GM21447 (cell line): ENCODE results near the gene ATOH8.

Experiments
- ATAC-seq: cut with Tn5 transposase; IDR thresholded peaks from one replicate; pipeline ENCODE4 v1.9.1; 2021; ENCODE audit not compliant: unreplicated experiment

ATOH8 gene

DNA sequence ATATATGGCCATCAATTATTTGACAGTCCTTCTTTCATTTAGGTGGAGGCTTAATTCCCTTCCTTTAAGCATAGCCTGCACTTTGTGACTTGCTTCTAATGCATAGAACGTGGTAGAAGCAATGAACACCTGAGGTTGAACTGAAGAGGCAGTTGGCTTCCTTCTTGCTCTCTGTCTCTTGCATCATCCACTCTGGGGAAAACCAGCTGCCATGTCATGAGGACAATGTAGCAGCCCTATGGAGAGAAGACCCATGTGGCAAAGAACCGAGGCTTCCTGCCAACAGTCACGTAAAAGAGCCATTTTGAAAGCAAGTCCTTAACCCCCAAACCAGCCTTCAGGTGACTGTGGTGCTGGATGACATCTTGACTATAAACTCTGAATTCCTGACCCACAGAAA lies 46.8 kb downstream of the ATOH8 start:
- ATAC-seq = no peak

DNA sequence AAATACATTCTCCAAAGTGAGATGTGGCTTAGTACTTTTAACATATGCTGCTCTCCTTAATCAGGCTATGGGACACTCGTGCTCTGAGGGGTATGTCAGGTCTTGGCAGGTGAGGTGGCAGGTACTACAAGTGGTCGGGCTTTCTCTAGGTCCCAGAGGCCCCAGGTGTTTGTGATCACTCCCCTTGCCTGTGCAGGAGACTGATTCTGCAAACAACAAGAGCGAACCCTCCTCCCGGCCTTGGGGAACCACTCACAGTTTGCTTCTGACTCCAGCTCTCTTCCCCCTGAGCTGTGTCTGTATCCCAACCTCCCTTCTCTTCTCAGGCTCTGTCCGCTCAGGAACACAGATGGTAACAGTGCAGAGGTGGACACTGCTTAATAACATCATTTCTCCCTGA lies 48.1 kb downstream of the ATOH8 start:
- no peak for ATAC-seq

DNA sequence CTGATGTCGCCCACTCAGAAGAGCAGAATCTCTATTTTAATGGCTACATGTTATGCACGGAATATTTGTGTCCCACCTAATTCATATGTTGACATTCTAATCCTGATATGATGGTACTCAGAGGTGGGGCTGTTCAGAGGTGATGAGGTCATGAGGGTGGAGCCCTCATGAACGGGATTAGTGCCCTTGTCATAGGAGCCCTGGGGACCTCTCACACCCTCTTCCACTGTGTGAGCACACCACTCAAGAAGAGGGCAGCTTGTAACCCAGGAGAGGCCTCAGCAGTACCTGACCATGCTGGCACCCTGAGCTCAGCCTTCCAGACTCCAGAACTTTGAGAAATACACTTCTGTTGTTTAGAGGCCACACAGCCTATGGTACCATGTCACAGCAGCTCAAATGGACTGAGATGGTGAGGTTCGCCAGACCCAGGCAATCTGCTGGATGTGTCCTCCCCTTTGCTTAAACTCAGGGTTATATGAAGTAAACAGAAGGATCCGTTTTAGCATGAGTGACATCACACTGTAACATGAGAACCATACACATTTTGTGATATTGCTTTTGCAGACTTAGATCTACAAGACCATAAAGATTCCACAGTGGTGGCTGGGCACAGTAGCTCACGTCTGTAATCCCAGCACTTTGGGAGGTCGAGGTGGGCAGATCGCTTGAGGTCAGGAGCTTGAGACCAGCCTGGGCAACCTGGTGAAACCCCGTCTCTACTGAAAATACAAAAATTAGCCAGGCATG lies 48.7 kb downstream of the ATOH8 start:
- no peak for ATAC-seq

DNA sequence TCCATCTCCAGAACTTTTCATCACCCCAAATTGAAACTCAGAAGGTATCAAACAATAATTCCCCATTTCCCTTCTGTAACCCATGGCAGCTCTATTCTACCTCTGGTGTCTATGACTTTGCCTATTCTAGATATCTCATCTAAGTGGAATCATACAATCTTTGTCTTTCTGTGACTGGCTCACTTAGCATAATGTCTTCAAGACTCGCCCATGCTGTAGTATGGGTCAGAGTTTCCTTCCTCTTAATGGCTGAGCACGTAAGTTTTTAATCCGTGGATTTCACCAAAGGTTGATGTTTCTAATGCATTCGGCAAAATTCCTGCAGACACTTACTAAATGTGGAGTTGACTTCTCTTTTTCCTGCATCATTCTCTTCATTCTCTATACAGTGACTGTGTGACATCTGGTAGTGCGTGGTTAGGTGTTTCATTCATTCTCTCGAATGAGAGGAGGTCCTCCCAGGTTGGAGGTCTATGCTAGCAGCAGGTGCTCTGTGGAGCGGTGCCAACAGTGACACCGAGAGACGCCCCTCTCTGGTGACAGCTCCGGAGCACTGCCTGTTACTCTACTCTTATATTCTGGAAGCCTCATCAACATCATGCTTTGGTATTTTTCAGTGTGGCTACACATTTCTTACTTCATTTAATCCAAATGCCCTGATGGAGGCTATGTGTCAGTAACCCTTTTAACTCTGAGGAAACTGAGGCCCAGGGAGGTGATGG lies 50.1 kb downstream of the ATOH8 start:
- no peak for ATAC-seq

DNA sequence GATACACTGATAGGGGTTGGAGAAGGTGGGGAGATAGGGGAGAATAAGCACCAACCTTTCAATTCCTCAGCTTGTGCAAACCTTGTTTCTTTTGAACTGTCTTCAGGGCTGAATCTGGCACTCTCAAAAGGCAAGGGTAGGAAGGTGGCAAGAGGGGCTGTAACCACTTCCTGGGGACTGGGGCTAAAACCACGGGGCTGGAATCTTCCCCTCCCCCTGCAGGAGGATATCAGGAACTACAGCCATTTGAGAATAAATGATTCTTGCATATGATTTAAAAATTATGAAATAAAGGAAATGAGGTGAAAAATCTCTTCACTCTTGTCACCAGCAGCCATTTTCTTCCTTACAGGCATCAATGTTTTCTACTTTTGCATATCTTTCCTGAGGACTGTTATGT lies 50.8 kb downstream of the ATOH8 start:
- no peak for ATAC-seq

DNA sequence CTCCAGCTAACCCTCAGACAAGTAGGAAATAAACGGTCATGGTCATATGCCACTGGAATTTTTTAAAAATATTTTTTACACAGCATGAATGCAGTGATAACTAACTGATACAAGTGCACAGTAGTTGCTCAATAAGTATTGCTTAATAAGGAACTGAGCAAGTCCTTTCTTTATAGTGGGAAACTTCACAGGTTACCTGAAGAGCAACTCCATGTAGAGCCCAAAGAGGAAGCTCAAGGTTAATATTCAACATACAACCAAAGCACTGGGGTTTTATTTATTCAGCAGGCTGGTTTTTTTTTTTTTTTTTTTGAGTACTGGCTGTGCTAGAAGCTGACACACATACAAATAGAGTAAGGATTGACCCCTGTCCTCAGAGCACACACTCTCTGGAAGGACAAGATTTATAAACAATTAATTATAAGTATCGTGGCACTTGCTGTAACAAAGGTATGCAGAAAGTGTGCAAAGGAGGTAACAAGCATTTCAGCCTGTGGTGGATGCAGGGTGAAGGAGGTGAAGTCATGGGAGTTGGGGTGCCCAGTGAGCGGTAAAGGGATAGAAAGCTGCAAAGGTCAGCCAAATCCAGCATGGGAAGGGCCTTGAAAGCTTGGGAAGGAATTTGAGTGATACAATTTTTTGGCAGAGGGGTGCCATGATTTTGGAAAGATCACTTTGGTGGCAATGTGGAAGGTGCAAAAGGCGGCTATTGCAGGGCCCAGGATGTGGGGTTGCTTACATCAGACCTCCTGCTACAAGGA lies 52.7 kb downstream of the ATOH8 start:
- no peak for ATAC-seq

DNA sequence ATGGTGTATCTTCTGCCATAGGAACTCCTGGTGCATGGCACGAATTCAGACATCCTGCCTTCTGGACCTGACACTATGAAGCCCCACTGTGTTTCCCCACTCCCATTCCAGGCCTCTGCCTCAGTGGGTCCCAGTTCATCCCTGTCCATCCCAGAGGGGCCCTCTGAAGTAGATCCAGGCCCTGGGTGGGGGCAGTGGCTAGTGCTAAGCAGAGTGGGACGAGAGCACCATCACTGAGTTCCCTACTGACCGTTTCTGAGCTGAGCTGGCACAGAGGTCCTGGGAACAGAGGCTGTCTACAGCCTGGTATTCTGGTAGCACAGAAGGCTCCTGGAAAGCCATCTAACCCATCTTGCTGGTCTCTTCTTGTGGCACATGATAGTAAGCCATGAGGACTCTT lies 54.0 kb downstream of the ATOH8 start:
- no peak for ATAC-seq

DNA sequence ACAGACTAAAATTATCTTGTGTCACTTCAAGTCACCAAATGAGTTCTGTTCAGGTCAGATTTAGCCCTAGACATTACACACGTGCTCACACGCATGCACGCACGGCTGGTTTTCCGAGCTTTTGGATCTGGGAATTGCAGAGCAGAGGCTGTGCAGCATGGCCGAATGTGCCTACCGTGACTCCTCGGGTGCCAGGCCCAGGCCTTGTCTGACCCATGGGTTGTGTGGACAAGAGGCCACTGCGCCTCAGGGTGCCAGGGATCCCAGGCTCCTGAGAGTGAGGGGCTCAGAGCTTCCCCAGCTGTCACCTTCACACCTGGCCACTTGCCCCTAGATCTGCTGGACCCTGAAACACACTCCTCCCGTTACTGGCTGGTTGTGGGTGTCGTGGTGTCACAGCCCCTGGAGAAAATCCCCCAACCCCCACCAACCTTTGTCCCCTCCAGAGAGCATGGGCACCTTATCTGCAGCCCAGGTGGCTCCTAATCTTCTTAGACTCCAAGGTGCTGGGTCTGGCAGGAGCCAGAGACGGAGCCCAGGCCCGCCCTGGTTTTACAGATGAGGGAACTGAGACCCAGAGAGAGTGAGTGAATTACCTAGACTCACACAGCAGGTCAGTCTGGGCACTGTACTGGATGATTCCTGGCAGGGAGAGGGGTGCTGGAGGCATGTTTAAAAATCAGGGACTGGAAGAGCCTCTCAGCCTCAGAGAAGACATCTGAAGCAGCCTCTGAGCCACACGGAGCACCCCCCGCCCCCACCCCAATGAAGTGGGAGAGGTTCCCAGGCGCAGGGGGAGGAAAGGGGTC lies 56.8 kb downstream of the ATOH8 start:
- no peak for ATAC-seq

DNA sequence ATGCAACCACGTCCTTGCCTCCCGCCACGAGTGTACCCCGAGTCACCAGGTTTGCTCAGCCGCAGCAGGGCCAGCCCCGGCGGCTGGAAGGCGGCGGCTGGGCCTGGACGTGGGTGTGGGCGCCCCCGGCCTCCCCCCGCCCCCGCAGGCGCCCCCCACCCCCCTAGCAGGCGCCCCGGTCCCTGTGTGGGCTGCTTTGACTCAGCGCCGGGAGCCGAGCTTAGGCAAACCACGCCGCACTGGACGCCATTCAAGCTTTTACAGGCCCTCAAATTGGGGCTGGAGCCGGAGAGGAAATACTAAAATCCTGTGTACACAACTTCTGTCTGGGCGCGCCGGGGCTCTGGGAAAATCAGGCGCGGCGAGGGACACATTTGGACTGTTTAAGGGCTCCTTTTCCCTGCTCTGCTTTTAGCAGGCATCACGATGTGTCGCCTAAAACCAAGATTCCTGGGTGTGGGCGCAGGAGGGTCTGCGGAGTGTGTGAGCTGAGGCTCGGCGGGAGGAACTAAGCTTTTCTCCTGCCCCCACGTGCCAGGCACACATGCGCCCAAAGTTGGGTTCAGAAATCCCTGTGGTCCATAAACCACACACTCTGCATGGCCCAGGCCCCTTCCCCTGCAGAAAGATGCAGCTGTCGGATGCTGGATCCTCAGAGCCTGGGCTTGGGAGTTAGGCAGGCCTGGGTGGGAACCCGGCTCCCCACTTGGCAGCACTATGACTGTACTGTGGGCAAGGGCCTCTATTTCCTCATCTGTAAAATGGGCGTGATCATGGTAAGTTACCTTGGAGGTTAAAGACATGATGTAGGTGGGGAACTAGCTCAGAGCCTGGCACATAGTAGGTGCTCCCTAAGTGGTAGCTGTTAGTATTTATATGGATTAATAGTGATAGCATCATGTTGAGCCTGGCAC lies 57.6 kb downstream of the ATOH8 start:
- ATAC-seq = no peak

DNA sequence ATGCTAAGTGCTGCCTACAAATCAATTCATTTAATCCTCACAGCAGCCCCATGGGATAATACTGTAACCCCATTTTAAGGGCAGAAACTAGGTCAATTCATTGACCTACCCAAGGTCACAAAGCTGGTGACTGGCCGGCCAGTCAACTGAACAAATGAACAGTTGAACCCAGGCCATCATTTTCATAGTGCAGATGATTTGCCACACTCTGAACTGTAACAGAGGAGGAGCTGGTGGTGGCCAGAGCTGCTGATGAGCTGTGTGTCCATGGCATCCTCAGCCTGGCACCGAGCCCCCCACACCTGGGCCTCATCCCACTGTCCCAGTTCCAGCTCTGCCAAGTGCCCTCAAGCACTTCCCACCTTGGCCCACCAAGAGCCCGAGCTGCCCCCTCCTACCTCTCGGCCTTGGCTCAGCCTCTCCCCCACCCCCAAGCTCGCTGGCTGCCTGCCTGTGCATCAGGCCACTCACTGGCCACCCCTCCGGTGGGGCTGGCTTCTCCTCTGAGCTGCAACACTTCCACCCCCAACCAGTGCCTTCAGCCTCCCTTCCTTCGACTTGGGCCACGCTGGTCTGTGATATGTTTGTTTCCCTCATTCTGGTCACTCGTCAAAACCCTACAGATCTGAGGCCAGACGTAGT lies 58.4 kb downstream of the ATOH8 start:
- ATAC-seq = no peak

DNA sequence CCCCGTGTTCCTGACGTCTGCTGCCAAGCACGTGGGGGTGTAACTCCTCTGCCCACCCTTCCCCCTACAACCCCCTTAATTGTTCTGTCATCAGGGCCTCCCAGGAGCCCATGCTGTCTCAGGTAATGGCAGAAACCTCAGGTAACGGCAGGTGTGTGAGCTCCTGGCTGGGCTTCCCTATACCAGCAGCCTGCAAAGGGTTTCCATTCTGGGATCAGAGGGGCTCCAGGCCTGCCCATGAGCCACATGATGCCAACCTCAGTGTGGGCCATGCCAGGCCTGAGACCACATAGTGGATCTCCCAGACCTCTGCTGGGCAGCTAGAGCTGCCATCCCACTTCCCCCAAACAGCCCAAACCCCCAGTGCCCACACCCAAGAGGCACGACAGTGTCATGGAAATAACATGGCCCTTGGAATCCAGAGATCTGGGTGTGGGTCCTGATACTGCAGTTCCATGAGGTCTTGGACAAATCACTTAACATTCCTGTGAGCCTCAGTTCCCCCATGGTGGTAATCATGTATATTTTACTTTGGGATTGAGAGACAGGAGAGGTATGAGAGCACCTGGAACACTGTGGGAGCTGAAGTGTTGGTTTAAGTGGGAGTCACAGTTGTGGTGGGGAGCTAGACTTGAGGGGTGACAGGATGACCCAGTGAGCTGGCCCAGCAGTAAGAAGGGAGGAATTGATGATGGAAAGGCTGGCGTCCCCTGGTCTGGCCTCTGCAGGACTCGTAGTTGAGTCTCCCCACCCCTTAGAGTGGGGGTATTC lies 59.6 kb downstream of the ATOH8 start:
- no peak for ATAC-seq

DNA sequence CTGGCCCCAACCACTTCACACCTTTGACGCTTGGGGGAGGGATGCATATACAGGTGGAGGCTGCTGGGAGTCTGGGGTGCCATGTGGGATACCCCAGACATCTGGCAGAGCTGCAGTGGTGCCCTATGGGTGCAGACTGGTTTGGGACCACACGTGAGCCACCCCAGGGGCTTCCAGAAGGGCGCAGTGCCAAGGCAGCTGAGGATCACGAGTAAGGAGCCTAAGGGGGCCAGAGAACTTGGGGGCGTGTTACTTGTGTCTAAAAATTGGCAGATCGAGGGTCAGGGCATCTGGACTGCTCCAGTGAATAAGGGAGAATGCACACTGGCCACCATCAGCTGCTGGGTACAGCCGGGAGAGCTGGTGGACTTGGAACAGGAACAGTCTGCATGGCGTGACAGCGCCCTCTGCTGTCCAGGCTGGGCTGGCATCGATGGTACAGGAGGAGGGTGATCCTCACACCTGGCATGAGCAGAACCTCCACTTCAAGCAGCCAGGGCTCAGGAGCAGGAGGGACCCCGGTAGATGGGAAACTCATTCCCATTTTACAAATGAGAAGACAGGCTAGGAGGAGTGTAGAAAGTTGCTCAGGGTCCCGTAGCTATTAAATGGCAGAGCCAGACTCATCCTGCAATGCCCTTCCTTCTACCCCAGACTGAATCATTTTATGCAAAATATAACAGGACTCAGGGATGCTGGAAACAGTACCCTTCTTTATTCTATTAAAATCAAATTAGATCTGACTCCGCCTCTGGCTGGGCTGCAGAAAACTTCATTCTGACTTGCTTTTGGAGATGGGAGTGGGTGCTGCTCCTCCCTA lies 60.4 kb downstream of the ATOH8 start:
- peak; percentile 60 for ATAC-seq

DNA sequence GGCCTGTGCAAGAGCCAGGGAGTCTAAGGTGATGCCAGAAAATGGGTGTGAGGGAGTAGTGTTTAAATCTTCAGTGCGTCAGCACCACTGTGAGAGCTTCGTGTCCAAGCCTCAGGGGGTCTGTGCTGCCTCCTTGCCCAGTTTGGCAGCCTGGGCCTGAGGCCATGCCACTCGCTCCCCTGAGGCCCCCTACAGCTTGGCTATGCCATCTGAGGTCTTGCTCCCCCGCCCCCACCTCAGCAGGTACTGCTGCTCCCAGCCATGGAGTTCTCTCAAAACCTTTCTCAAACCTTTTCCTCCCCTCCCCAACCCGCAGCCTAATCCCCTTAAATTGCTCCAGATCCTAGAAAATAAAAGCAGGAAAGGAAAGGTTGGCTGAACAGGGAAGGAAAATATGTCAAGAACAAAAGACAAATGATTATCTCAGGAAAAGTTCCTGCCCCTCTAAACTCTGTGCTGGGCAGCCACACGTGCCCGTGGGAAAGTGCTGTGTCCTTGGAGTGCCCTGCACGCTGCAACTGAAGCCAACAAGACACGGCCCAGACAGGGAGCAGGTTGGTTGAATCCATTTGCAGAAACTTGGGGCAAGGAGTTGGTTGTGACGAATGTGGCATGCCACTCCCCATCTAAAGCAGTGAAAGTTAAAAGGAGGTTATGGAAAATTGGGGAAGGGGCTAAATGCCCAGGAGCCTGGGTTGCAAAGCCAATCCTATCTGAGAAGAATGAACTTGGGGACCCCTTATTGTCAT lies 61.2 kb downstream of the ATOH8 start:
- ATAC-seq = no peak

DNA sequence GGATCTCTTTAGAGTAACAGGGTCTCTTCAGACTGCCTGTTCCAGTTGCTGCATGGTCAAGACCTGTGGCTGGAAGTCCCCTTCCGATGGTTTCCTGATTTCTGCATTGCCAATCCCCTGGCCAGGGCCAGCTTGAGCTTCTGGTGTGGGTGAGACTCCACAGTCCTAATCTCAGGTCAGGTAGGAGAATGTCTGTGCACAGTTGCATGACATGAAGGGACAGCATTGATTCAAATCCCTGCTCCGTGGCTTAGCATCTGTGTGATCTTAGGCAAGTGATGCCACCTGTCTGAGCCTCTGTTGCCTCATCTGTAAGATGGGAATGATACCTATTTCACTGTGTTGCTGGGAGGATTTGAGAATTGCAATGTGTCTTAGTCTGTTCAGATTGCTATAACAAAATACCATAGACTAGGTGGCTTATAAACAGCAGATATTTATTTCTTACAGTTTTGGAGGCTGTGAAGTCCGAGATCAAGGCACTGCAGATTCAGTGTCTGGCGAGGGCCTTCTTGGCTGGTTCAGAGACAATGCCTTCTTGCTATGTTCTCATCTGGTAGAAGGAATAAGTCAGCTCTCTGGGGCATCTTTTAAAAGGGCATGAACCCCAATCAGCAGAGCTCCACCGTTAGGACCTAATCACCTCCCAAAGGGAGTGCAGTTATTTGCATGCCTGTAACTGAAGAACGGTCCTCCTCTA lies 66.2 kb downstream of the ATOH8 start:
- no peak for ATAC-seq

DNA sequence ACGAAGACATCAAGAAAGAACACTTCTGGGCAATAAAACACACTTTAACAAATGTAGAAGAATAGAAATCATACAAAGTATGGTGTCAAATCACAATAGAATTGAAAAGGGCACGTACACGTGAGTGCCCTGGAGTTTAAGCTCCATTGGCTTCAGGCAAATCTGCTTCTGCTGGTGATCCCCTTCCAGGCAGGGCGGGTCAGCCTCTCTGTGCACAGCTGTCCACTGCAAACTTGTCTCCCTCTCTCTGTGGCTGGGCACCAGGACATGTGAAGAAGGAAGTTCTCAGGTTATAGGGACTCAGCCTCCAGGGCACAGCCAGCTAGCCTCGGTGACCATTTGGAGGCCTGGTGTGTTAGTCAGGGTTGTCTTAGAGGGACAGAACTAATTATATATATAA lies 69.0 kb downstream of the ATOH8 start:
- no peak for ATAC-seq

DNA sequence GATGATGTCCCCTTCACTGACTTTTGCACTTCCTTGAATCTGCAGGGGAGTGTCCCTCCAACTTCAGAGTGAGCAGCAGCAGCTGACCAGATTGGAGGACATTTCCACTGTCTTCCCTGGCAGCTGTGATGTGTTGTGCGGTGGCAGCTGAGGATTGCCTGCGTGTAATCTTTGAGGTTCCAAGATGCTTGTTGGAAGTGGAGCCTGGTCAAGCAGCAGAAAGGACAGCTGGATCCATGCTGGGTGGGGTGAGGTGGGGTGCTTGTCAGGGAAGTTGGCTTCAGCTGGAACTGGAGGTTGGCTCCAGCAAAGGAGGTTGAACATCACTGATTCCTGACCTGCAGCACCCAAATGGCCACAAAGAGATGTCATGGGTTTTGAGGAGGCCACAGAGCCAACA lies 70.2 kb downstream of the ATOH8 start:
- no peak for ATAC-seq
